Measurements from ENCODE around the gene EXOC4.

The EXOC4 gene

DNA sequence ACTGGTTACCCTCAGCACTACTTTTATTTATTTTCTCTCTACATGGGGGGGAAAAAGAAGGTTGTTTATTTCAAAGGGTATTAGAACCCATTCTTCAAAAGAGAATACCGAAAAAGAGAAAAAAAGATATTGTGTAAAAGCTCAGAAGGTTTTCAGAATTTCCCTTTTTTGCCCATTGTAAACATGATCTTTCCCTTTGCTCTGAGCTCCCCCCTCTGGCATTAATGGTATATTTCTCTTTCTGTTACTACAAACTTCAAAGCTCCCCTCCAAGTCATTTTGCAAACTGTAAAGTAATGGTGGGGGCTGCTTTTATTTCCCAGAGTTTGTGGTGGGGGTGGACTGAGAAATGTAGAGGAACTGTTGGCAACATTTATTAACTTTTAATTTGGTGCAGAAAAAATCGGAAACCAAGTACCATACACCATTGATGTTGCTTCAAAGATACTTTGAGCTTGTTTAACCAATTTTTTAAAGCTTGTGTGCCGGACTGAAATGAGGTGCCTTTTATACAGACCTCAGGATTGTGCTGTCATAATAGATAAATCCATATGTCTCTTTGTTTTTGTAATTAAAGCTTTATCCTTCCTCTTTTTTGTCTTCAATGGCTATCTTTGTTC lies 181.5 kb downstream of the EXOC4 start:
- no peak overlapping the region for H3K4me3 ChIP-seq (ENCODE audit: low read length)
- peak; percentile 54 for TF ChIP-seq CTCF (IDR thresholded peaks at IDR 0.05; ENCODE audit: insufficient read depth, low read depth, low read length, missing control alignments)
- peak; percentile 24 for DNase-seq (ENCODE audit: low read depth)

- peak; percentile 79 for DNase-seq (ENCODE audit: low read depth)
- no peak overlapping the region for H3K4me3 ChIP-seq (ENCODE audit: low read length)
- no peak for TF ChIP-seq CTCF (IDR thresholded peaks at IDR 0.05; ENCODE audit: insufficient read depth, low read depth, low read length, missing control alignments)
Measured at GRCh38 chr7:133436014-133436428, 183.1 kb downstream of the EXOC4 start.

- no peak overlapping the region for H3K4me3 ChIP-seq (ENCODE audit: low read length)
- no peak for DNase-seq (ENCODE audit: low read depth)
- TF ChIP-seq CTCF (IDR thresholded peaks at IDR 0.05; ENCODE audit: insufficient read depth, low read depth, low read length, missing control alignments) = no peak
Measured at GRCh38 chr7:133437544-133437943, 184.7 kb downstream of the EXOC4 start.

DNA sequence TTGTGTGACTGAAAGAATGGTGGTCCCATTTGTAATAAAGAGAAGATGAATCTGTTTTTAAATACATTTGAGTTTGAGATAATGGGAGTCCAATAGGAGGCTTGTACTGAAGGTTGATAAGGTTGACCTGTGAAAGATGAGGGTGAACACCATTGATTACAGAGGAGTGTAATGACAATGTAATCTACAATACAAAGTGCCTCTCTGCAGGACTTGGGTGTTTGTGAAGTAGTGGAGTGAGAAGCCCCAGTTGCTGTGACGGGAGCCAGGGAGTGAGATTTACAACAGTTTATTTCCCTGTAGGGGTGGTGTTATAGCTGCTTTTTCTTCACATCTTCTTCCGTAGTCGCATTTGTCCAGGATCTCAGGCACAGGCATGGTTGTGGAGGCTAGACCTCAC lies 189.9 kb downstream of the EXOC4 start:
- no peak for DNase-seq (ENCODE audit: low read depth)
- no peak for TF ChIP-seq CTCF (IDR thresholded peaks at IDR 0.05; ENCODE audit: insufficient read depth, low read depth, low read length, missing control alignments)
- no peak overlapping the region for H3K4me3 ChIP-seq (ENCODE audit: low read length)

DNA sequence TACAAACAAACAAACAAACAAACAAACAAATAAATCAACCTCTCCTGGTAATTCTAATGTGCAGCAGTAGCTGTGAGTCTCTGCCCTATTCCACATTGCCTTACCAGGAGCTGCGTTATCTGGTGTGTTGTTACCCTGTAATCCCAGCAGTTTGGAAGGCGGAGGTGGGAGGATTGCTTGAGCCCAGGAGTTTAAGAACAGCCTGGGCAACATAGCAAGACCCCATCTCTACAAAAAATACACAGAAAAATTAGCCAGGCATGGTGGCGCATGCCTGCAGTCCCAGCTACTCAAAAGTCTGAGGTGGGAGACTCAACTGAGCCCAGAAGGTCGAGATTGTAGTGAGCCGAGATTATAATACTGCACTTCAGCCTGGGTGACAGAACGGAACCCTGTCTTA lies 192.7 kb downstream of the EXOC4 start:
- TF ChIP-seq CTCF (IDR thresholded peaks at IDR 0.05; ENCODE audit: insufficient read depth, low read depth, low read length, missing control alignments) = no peak
- no peak for DNase-seq (ENCODE audit: low read depth)
- H3K4me3 ChIP-seq (ENCODE audit: low read length) = no peak overlapping the region

GRCh38 chr7:133448012-133448411 lies 195.1 kb downstream of the EXOC4 start:
- no peak for DNase-seq (ENCODE audit: low read depth)
- no peak for TF ChIP-seq CTCF (IDR thresholded peaks at IDR 0.05; ENCODE audit: insufficient read depth, low read depth, low read length, missing control alignments)
- no peak overlapping the region for H3K4me3 ChIP-seq (ENCODE audit: low read length)

GRCh38 chr7:133452577-133452976 lies 199.7 kb downstream of the EXOC4 start:
- TF ChIP-seq CTCF (IDR thresholded peaks at IDR 0.05; ENCODE audit: insufficient read depth, low read depth, low read length, missing control alignments) = no peak
- DNase-seq (ENCODE audit: low read depth) = no peak
- H3K4me3 ChIP-seq (ENCODE audit: low read length) = no peak overlapping the region
